ENCODE measurements around the gene CFAP77. TPM values are rescaled to one million over a fixed set of nuclear protein-coding genes. Genes with fewer than 3 reads are reported as not detected.

Gene CFAP77
- total and polyA plus RNA-seq, 9 donors: 0.11 to 13.8 (median 0.47) TPM; not detected in 4

DNA sequence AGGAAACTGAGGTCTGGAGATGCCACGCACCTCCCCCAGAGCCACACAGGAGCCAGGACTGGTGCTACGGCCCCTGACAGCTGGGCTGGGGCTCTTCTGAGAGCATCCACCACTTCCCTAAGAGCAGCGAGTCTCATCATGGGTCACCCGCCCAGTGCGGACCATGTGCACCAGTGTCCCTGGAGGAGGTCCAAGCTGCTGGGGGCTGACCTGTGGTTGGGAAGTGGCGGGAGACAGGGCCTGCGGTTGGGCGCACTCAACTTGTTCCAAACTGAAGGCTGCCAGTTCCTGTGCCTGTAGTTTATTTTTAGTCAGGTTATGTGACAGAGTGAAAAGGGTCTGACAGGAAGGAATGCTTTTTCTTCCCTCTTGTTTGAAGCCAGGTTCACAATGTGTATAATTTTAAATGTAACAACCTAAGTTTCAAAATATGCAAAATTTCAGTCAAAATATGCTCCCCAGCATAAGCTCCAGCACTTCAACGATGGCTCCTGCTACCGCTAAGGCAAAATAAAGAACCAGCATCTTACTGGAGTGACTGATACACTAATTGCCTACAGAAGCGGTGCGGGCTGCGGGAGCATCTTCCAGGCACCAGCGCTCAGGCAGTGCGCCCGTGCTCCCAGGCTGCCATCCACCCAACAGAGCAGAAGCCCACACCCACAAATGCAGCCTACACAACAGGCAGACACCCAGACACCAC is 187.2 kb downstream of the CFAP77 start:
- Histone ChIP-seq H3K27me3 (no peaks in the 10 kb centered on the region), H3K36me3 (no peaks in the 10 kb centered on the region), H3K4me1 (ENCODE audit: insufficient read depth) (no peaks in the 10 kb centered on the region), H3K9me3 (no peaks in the 10 kb centered on the region), H3K4me3 (no peak overlapping the region), H3K27ac (no peak overlapping the region)
- intact Hi-C loops (cut with DNase I): no loop called here
- DNase-seq: no peak
- TF ChIP-seq, protein P1, sequence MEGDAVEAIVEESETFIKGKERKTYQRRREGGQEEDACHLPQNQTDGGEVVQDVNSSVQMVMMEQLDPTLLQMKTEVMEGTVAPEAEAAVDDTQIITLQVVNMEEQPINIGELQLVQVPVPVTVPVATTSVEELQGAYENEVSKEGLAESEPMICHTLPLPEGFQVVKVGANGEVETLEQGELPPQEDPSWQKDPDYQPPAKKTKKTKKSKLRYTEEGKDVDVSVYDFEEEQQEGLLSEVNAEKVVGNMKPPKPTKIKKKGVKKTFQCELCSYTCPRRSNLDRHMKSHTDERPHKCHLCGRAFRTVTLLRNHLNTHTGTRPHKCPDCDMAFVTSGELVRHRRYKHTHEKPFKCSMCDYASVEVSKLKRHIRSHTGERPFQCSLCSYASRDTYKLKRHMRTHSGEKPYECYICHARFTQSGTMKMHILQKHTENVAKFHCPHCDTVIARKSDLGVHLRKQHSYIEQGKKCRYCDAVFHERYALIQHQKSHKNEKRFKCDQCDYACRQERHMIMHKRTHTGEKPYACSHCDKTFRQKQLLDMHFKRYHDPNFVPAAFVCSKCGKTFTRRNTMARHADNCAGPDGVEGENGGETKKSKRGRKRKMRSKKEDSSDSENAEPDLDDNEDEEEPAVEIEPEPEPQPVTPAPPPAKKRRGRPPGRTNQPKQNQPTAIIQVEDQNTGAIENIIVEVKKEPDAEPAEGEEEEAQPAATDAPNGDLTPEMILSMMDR (IDR thresholded peaks at IDR 0.05): no peak
- TF ChIP-seq EP300 (IDR thresholded peaks at IDR 0.05) (no peak), POLR2A (IDR thresholded peaks at IDR 0.05) (no peak)
- WGBS, 3 donors: 90 to 94% (median 92%) methylated on average over 16 of the region's 16 CpGs

DNA sequence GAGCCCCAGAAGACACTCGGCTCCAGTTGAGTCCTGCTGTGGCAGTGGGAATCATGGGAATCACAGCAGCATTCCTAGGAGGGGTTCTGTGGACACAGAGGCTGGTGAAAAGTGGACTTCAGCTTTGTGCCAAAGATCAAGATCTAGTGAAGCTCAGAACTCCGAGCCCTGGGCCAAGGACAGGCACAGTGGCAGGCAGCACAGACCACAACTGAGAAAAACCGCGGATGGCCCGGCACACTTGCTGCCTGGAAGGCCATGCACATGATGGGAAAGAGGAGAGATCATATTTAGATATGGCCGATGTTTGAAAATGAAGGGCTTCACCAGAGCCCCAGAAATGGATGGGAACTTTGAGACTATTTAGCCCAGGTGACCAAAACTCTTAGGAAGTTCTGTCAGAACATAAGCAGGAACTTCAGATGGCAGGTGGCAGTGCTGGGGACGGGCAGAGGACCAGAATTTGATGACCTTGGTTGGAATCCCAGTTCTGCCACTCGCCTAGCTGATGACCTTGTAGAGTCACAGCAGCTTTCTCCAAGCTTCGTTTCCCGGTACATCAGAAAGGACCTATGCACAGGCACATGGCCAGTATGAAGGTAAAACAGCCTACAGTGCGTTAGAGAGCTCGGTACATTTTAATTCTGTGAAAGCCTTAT is 190.4 kb downstream of the CFAP77 start:
- no peak for DNase-seq
- 93 to 96% (median 95%) methylated on average over 12 of the region's 12 CpGs for WGBS, 3 donors
- Histone ChIP-seq H3K27ac (no peak overlapping the region), H3K4me3 (no peak overlapping the region), H3K27me3 (no peaks in the 10 kb centered on the region), H3K36me3 (no peaks in the 10 kb centered on the region), H3K4me1 (ENCODE audit: insufficient read depth) (no peaks in the 10 kb centered on the region), H3K9me3 (no peaks in the 10 kb centered on the region)
- TF ChIP-seq POLR2A (IDR thresholded peaks at IDR 0.05): no peak
- TF ChIP-seq, protein P1 (IDR thresholded peaks at IDR 0.05): no peak
- TF ChIP-seq EP300 (IDR thresholded peaks at IDR 0.05): no peak
- intact Hi-C loops (cut with DNase I): no loop called here

DNA sequence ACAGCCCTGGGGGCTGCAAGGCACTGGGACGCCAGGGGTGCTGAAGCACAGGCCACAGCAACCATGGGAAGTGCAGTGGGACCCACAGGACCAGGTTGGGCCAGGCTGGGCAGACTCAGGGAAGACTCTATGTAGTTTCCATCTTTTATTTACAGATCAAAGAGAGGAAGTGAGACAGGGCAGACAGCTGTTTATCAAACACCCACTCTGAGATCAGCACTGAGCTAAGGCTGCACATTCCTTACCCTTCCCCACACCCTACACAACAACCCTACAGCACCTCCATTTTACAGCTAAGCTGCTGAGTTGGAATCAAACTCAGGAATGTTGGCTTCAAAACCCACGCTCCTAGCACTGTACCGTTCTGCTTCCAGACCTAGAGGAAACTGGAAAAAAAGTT is 192.2 kb downstream of the CFAP77 start:
- intact Hi-C loops (cut with DNase I): no loop called here
- H3K4me3 ChIP-seq: no peak overlapping the region
- no peaks in the 10 kb centered on the region for H3K27me3 ChIP-seq
- 68 to 87% (median 81%) methylated on average over 3 of the region's 3 CpGs for WGBS, 3 donors
- no peaks in the 10 kb centered on the region for H3K9me3 ChIP-seq
- no peaks in the 10 kb centered on the region for H3K4me1 ChIP-seq (ENCODE audit: insufficient read depth)
- DNase-seq: no peak
- H3K36me3 ChIP-seq: no peaks in the 10 kb centered on the region
- H3K27ac ChIP-seq: no peak overlapping the region
- TF ChIP-seq, protein P1 (IDR thresholded peaks at IDR 0.05): no peak

DNA sequence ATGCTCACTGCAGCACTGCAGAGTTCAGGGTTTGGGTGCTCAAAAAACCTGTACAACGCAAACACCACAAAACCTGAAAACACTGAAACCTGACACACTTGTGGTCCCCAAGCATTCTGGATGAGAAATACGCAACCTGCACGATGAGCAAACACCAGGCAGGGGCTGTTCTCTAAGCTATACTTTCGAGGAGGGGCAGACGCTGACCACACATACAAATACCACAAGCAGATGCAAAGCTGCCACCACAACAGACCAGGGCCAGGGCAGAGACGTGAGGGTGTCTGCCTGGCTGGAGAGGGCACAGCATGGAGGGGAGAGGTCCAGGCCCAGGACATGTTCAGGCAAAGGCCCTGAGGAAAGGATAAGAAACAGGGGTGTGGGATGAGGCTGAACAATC is 195.4 kb downstream of the CFAP77 start:
- no peaks in the 10 kb centered on the region for H3K27me3 ChIP-seq
- H3K9me3 ChIP-seq: no peaks in the 10 kb centered on the region
- TF ChIP-seq POLR2A (IDR thresholded peaks at IDR 0.05): no peak
- TF ChIP-seq EP300 (IDR thresholded peaks at IDR 0.05): no peak
- TF ChIP-seq, protein P1 (IDR thresholded peaks at IDR 0.05): no peak
- no peak for DNase-seq
- 89 to 97% (median 95%) methylated on average over 6 of the region's 6 CpGs for WGBS, 3 donors
- intact Hi-C loops (cut with DNase I): no loop called here
- no peak overlapping the region for H3K27ac ChIP-seq
- H3K4me1 ChIP-seq (ENCODE audit: insufficient read depth): no peaks in the 10 kb centered on the region
- H3K4me3 ChIP-seq: no peak overlapping the region
- H3K36me3 ChIP-seq: no peaks in the 10 kb centered on the region
